HAP-1 (cell line): Measurements from ENCODE around the gene KRTAP10-9.
"Not testable (repeated sequence)": the region's sequence is repeated elsewhere in the genome, so short reads cannot be mapped to it uniquely, and the experiment has no call there.

Source experiments
- DNase-seq, 2 experiments: peaks; one replicate each; pipeline ENCODE4 v3.0.0-alpha.2; 2016 to 2020; ENCODE audit warnings: low spot score in 2 of 2
- H3K27me3 ChIP-seq: fragments of 250-450 bp; sonication (Bioruptor Pico); 2 replicates; pipeline ENCODE4 v1.5.1; 2020; ENCODE audit warnings: low read depth, mild to moderate bottlenecking, moderate library complexity
- H3K36me3 ChIP-seq: fragments of 250-450 bp; sonication (Bioruptor Pico); replicated peaks from 2 replicates; pipeline ENCODE4 v1.5.1; 2020; ENCODE audit warnings: mild to moderate bottlenecking
- H3K4me1 ChIP-seq: fragments of 250-450 bp; sonication (Bioruptor Pico); 2 replicates; pipeline ENCODE4 v1.5.1; 2020; ENCODE audit warnings: mild to moderate bottlenecking
- H3K4me3 ChIP-seq: fragments of 250-450 bp; sonication (Bioruptor Pico); 2 replicates; pipeline ENCODE4 v1.5.1; 2020; ENCODE audit warnings: mild to moderate bottlenecking, moderate library complexity
- H3K9me3 ChIP-seq: fragments of 250-450 bp; sonication (Bioruptor Pico); 2 replicates; pipeline ENCODE4 v1.5.1; 2020; ENCODE audit warnings: mild to moderate bottlenecking, moderate library complexity
- in situ Hi-C: fragments of 300-500 bp; cut with MboI; formaldehyde crosslinking; loops from 3 replicates; pipeline ENCODE4 v1.14.3; 2020; ENCODE audit warnings: low sequenced_read_pairs, inconsistent platforms, mixed read lengths

KRTAP10-9 gene

GRCh38 chr21:44590897-44591800 lies 35.7 kb upstream of the KRTAP10-9 start:
- H3K9me3 ChIP-seq, DNase-seq, H3K27me3 ChIP-seq, H3K36me3 ChIP-seq, H3K4me3 ChIP-seq, in situ Hi-C loops, H3K4me1 ChIP-seq: not testable (repeated sequence)

- H3K4me1 ChIP-seq, DNase-seq, H3K27me3 ChIP-seq, H3K36me3 ChIP-seq, H3K9me3 ChIP-seq, H3K4me3 ChIP-seq, in situ Hi-C loops: not testable (repeated sequence)
Measured at GRCh38 chr21:44591801-44592130, 35.1 kb upstream of the KRTAP10-9 start.

DNA sequence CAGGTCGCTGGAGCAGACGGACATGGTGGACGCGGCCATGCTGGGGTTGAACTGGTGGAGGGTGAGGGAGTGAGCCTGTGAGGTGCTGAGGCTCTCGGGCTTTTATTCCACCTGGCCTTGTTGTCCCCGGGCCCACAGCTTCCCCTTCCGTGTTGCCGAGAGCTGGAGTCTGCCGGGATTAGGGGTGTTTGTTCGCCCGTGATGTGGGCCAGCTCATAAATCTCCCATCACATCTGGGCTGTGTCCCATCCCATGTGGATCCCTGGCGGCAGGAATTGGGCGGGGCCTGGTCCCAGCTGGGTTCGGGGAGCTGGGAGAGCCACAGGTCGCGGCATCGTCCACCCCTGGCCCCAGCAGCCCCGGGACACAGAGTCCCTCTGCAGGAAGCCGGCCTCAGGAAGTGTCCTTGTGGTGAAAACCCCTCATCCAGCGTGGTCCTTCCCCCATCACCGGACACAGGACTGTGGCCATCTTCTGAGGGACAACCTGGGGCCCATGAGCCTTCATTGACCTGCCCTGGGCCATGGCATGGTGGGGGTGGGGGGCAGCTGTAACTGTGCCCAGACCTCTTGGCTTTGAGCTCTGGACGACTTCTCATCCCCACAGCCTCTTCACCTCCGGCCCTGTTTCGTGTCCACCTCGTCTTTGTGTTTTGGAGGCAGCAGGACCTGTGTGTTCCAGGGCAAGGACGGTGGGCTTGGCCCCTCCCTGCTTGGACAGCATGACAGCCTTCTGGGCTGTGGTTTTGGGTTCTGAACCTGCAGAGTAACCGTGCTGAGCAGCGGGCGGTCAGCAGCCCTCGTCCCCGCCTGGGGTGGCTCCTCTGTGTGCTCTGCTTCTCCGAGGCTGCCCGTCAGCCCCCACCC lies 34.2 kb upstream of the KRTAP10-9 start, which contains the start of gene KRTAP10-6:
KRTAP10-6 (minus strand) TSS at position 60 of the 866 bp plus-strand sequence; CDS start at position 39, 21 bp downstream.
- DNase-seq = no peak
- Histone ChIP-seq H3K9me3 (no peaks in the 10 kb centered on the region), H3K4me3 (no peak within 1 kb of the TSS), H3K4me1 (no peaks in the 10 kb centered on the region), H3K27me3 (0 out of 2 replicates have a peak, but pooled peaks cover 4% of the 10 kb centered on the region), H3K36me3 (no peaks in the 10 kb centered on the region)
- in situ Hi-C loops = no loop called here

- in situ Hi-C loops = no loop called here
- Histone ChIP-seq H3K36me3 (no peaks in the 10 kb centered on the region), H3K4me3 (no peak overlapping the region)
Measured at GRCh38 chr21:44593598-44594405, 33.1 kb upstream of the KRTAP10-9 start.

DNA sequence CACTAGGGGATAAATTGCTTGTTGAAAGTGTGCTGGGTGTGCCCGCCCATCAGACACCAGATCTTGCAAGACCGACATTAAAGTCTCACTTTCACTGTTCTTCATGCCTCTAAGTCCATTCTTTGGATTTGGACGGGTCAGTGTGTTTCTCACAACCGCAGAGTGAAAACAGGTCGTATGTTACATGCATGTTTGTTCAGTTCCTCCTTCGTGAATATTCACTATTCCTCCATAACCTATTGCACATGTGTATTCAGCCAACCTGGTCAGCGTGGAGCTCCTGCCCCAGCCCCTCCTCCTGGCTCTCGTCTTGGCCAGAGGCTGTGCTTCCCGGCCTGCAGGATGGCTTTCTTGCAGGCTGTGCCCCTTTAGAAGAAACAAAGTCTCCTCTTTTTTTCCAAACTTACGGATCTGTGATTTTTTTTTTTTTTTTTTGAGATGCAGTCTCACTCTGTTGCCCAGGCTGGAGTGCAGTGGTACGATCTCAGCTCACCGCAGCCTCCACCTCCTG lies 32.4 kb upstream of the KRTAP10-9 start:
- in situ Hi-C loops = no loop called here
- Histone ChIP-seq H3K27me3 (0 out of 2 replicates have a peak, but pooled peaks cover 4% of the 10 kb centered on the region), H3K9me3 (no peaks in the 10 kb centered on the region)

More at GRCh38 chr21:44593598-44594405, 33.1 kb upstream of the KRTAP10-9 start:
- Histone ChIP-seq H3K4me1 (no peaks in the 10 kb centered on the region), H3K9me3 (no peaks in the 10 kb centered on the region), H3K27me3 (0 out of 2 replicates have a peak, but pooled peaks cover 4% of the 10 kb centered on the region)
- no peak for DNase-seq

GRCh38 chr21:44595524-44595923 lies 31.4 kb upstream of the KRTAP10-9 start:
- no peak for DNase-seq
- H3K4me3 ChIP-seq = no peak overlapping the region
- H3K27me3 ChIP-seq = 0 out of 2 replicates have a peak, but pooled peaks cover 4% of the 10 kb centered on the region
- H3K4me1 ChIP-seq = no peaks in the 10 kb centered on the region
- H3K9me3 ChIP-seq = no peaks in the 10 kb centered on the region
- in situ Hi-C loops = no loop called here
- no peaks in the 10 kb centered on the region for H3K36me3 ChIP-seq

More for the DNA sequence above, 32.4 kb upstream of the KRTAP10-9 start:
- no peak for DNase-seq
- no peaks in the 10 kb centered on the region for H3K36me3 ChIP-seq
- no peaks in the 10 kb centered on the region for H3K4me1 ChIP-seq
- no peak overlapping the region for H3K4me3 ChIP-seq

DNA sequence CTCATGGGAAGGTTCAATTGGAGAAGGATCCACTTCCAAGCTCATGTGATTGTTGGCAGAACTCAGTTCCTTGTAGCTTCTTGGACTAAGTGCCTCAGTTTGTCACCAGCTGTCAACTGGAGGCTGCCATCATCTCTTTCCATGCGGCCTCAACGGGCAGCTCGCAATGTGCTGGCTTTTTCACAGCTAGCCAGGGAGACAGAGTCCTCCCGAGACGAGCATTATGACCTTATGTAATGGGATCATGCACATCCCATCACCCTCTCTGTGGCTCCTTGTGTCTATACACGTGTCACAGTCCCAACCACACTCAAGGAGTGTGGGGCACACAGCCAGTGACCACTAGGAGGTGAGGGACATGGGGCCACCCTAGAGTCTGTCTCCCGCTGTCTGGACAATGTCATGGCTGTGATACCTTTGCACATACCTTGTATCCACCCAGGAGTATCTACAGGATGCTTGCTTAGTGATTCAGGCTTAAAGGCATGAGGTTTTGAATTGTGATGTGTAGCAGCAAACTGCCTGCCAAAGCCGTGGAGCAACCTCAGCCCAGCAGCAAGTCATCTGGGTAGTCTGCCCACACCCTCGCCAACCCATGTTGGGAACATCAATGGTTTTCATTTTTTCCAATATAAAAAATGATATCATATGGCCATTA lies 30.7 kb upstream of the KRTAP10-9 start:
- H3K9me3 ChIP-seq = no peaks in the 10 kb centered on the region
- H3K27me3 ChIP-seq = 0 out of 2 replicates have a peak, but pooled peaks cover 4% of the 10 kb centered on the region
- no peak overlapping the region for H3K4me3 ChIP-seq
- DNase-seq = no peak
- H3K36me3 ChIP-seq = no peaks in the 10 kb centered on the region
- H3K4me1 ChIP-seq = no peaks in the 10 kb centered on the region
- in situ Hi-C loops = no loop called here

GRCh38 chr21:44598061-44598460 lies 28.8 kb upstream of the KRTAP10-9 start:
- H3K36me3 ChIP-seq = no peaks in the 10 kb centered on the region
- no peaks in the 10 kb centered on the region for H3K9me3 ChIP-seq
- H3K4me3 ChIP-seq = no peak overlapping the region
- peak; percentile 16 to 37 for DNase-seq
- 0 out of 2 replicates have a peak, but pooled peaks cover 4% of the 10 kb centered on the region for H3K27me3 ChIP-seq
- in situ Hi-C loops = no loop called here
- H3K4me1 ChIP-seq = no peaks in the 10 kb centered on the region

DNA sequence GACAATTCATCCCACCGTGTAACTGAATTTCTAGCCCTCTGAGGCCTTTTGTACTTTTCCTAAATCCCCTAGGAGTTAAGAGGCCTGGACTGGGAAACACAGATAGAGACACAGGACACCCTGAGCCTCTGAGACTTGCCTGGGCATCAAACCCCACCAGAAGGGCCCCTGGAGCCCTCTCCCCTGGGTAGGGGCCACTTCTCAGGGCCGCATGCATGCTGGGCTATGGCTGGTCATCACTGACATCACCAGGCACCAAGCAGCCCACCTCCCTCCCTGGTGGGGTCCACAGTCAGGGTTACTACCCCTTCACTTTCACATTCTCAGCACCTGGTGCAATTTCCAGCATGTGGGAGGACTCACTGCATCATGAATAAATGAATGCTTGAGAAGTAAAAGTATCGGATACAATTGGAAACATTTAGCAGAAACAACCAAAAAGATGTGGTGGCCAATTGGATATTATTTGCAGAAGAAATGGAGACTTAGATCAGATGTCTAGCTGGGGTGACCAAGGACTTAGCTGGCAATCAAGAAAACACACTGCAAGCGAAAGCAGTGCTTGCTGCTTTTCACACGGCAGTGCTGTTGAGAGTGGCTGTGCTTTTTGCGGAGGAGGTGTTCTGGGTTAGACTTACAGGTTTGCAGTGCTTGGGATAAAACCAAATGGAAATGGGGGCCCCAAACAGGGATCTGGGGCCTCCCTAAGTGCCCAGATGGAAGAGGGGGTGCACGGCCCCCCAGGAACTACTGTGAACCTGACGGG lies 27.4 kb upstream of the KRTAP10-9 start:
- no peaks in the 10 kb centered on the region for H3K36me3 ChIP-seq
- H3K4me3 ChIP-seq = no peak overlapping the region
- in situ Hi-C loops = no loop called here
- H3K9me3 ChIP-seq = no peaks in the 10 kb centered on the region
- 0 out of 2 replicates have a peak, but pooled peaks cover 4% of the 10 kb centered on the region for H3K27me3 ChIP-seq
- H3K4me1 ChIP-seq = no peaks in the 10 kb centered on the region
- DNase-seq = no peak

GRCh38 chr21:44600118-44600978 lies 26.5 kb upstream of the KRTAP10-9 start, which contains the start of gene KRTAP10-7:
Gene KRTAP10-7, plus strand, starts transcription at chr21:44600597. Its CDS starts 25 bp downstream, at chr21:44600622.
- H3K4me1 ChIP-seq, H3K9me3 ChIP-seq, H3K27me3 ChIP-seq, DNase-seq, H3K36me3 ChIP-seq, H3K4me3 ChIP-seq, in situ Hi-C loops: not testable (repeated sequence)

GRCh38 chr21:44601091-44601490 lies 25.8 kb upstream of the KRTAP10-9 start:
- H3K36me3 ChIP-seq, H3K4me1 ChIP-seq, H3K4me3 ChIP-seq, in situ Hi-C loops, H3K27me3 ChIP-seq, DNase-seq, H3K9me3 ChIP-seq: not testable (repeated sequence)
